ENCODE data around the gene MAS1. TPM values are rescaled to one million over a fixed set of nuclear protein-coding genes. Genes with fewer than 3 reads are reported as not detected.

MAS1 gene
- total RNA-seq, 4 donors from 2014 or later = not detected

GRCh38 chr6:159877256-159877808 is 13.5 kb upstream of the MAS1 start:
- Histone ChIP-seq H3K9me3 (no peaks in the 10 kb centered on the region), H3K4me3 (no peak overlapping the region), H3K27me3 (no peaks in the 10 kb centered on the region), H3K4me1 (no peaks in the 10 kb centered on the region), H3K36me3 (no peaks in the 10 kb centered on the region), H3K27ac (replicated peaks in 1 of 4) (no peak overlapping the region)
- intact Hi-C loops (cut with DNase I) = no loop called here
- no peak for DNase-seq (ENCODE audit: extremely low spot score)
- 82% methylated on average over 4 of the region's 5 CpGs for WGBS
- TF ChIP-seq CTCF (IDR thresholded peaks at IDR 0.05) = no peak
- no peak for TF ChIP-seq POLR2AphosphoS5 (IDR thresholded peaks at IDR 0.05)
- TF ChIP-seq POLR2A (IDR thresholded peaks at IDR 0.05; ENCODE audit: low read depth) = no peak
- TF ChIP-seq EP300 (IDR thresholded peaks at IDR 0.05) = no peak

DNA sequence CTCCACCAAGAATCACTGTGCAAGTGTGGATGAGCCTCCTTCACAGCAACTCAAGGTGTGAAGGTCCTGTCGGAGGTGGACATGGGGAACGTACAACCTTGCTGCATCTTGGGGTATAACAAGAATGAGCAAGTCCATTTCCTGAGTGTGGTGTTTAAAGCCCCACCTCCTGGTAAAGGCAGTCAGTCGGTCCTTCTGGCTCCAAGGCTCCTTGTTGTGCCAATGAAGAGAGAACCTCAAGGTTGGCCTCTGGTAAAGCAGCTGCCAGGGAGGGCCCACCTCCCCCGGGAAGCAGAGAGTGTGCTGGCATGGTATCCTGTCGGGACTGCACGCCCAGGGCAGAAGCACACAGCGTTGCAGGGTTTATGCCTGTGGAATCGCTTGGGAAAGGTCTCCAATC is 12.4 kb upstream of the MAS1 start:
- Histone ChIP-seq H3K27ac (replicated peaks in 1 of 4) (no peak overlapping the region), H3K36me3 (no peaks in the 10 kb centered on the region), H3K27me3 (no peaks in the 10 kb centered on the region), H3K4me3 (no peak overlapping the region), H3K9me3 (no peaks in the 10 kb centered on the region), H3K4me1 (no peaks in the 10 kb centered on the region)
- 95% methylated on average over 7 of the region's 8 CpGs for WGBS
- no peak for TF ChIP-seq POLR2AphosphoS5 (IDR thresholded peaks at IDR 0.05)
- no peak for TF ChIP-seq CTCF (IDR thresholded peaks at IDR 0.05)
- no peak for TF ChIP-seq POLR2A (IDR thresholded peaks at IDR 0.05; ENCODE audit: low read depth)
- TF ChIP-seq EP300 (IDR thresholded peaks at IDR 0.05) = no peak
- DNase-seq (ENCODE audit: extremely low spot score) = no peak
- intact Hi-C loops (cut with DNase I) = no loop called here

GRCh38 chr6:159879856-159880255 is 10.9 kb upstream of the MAS1 start:
- H3K4me1 ChIP-seq = no peaks in the 10 kb centered on the region
- intact Hi-C loops (cut with DNase I) = no loop called here
- no peaks in the 10 kb centered on the region for H3K9me3 ChIP-seq
- no peak overlapping the region for H3K4me3 ChIP-seq
- no peaks in the 10 kb centered on the region for H3K36me3 ChIP-seq
- TF ChIP-seq CTCF (IDR thresholded peaks at IDR 0.05) (no peak), POLR2A (IDR thresholded peaks at IDR 0.05; ENCODE audit: low read depth) (no peak), POLR2AphosphoS5 (IDR thresholded peaks at IDR 0.05) (no peak)
- H3K27me3 ChIP-seq = no peaks in the 10 kb centered on the region
- no peak overlapping the region for H3K27ac ChIP-seq (replicated peaks in 1 of 4)
- whole genome bisulfite sequencing = 95% methylated on average over 11 of the region's 11 CpGs
- no peak for DNase-seq (ENCODE audit: extremely low spot score)

DNA sequence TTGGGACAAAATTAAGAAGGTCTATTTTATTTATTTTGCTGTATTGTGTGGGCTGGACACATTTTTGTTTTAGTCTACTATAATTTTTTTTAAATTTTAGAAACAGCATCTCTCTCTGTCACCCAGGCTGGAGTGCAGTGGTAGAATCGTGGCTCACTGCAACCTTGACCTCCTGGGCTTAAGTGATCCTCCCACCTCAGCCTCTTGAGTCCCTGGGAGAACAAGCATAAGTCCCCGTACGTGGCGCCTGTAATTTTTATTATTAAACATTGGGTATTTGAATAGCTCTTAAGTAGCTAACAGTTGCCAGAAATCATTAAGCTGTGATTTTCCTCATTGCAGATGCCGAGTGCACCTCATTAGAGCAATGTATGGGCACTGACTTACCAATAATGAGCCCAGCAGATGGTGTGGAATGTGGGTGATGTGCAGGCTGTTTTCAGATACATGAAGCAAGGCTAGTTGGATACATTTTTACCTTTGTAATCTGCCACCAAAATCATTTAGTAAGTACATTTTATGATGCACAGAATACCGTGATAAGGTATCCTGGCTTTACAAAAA is 10.3 kb upstream of the MAS1 start:
- WGBS = 80% methylated on average over 6 of the region's 6 CpGs
- Histone ChIP-seq H3K4me3 (no peak overlapping the region), H3K27ac (replicated peaks in 1 of 4) (no peak overlapping the region), H3K27me3 (no peaks in the 10 kb centered on the region), H3K9me3 (no peaks in the 10 kb centered on the region), H3K36me3 (no peaks in the 10 kb centered on the region), H3K4me1 (no peaks in the 10 kb centered on the region)
- intact Hi-C loops (cut with DNase I) = no loop called here
- no peak for DNase-seq (ENCODE audit: extremely low spot score)
- TF ChIP-seq CTCF (IDR thresholded peaks at IDR 0.05) = no peak
- no peak for TF ChIP-seq POLR2AphosphoS5 (IDR thresholded peaks at IDR 0.05)
- no peak for TF ChIP-seq POLR2A (IDR thresholded peaks at IDR 0.05; ENCODE audit: low read depth)
- no peak for TF ChIP-seq EP300 (IDR thresholded peaks at IDR 0.05)

DNA sequence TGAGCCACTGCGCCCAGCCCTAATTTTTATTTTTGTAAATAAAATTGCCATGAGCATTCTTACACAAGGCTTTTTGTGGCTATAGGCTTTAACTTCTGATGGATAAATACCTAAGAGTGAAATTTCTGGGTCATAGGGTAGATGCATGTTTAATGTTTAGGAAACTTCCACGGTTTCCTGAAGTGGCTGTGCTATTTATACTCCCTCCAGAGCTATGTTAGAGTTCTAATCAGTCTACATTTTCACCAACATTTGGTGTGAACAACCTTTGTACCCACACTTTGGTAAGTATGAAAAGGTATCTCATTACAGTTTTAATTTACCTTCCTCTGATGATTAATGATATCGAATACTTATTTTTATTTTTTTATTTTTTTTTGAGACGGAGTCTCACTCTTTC is 6.1 kb upstream of the MAS1 start:
- Histone ChIP-seq H3K36me3 (no peaks in the 10 kb centered on the region), H3K9me3 (no peaks in the 10 kb centered on the region), H3K27ac (replicated peaks in 1 of 4) (no peak overlapping the region), H3K4me1 (no peaks in the 10 kb centered on the region), H3K4me3 (no peak overlapping the region), H3K27me3 (peaks cover 0 to 28% (median 0%) of the 10 kb centered on the region in 4 donors)
- intact Hi-C loops (cut with DNase I) = no loop called here
- WGBS = 80% methylated on average over 4 of the region's 4 CpGs
- DNase-seq (ENCODE audit: extremely low spot score) = no peak
- no peak for TF ChIP-seq EP300 (IDR thresholded peaks at IDR 0.05)

Data from esophagus muscularis mucosa (tissue), 4 donors.